ENCODE data around the gene SNU13. TPM values are rescaled to one million over a fixed set of nuclear protein-coding genes. Genes with fewer than 3 reads are reported as not detected.

SNU13 gene
- total RNA-seq, 1 experiment from 2014 or later = 203 TPM

DNA sequence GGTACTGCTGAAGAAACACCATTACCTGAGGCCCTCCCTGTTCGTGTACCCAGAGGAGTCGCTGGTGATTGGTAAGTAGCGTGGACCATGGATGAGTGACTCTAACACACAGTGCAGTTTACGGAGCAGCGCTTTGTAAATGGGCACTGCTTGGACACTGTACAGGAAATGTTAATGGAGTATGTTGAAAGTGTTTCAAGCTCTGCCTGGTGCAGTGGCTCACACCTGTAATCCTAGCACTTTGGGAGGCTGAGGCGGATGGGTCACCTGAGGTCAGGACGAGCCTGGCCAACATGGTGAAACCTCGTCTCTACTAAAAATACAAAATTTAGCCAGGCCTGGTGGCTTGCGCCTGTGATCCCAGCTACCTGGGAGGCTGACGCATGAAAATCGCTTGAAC, 37.8 kb downstream of the SNU13 start:
- H4K20me1 ChIP-seq (ENCODE audit: control insufficient read depth, insufficient read depth, insufficient read length) = no peaks in the 10 kb centered on the region
- H3K9ac ChIP-seq (ENCODE audit: extremely low read depth, insufficient read length, low read length) = no peak overlapping the region
- H3T11ph ChIP-seq (ENCODE audit: low read length) = no peak overlapping the region
- no peak overlapping the region for H4K91ac ChIP-seq (ENCODE audit: insufficient read length, low read depth, low read length)
- no peak overlapping the region for H2BK12ac ChIP-seq (ENCODE audit: insufficient read length, low read depth, low read length)
- H4K8ac ChIP-seq (replicated peaks; ENCODE audit: insufficient read length, low read depth, low read length) = no peak overlapping the region
- H3K14ac ChIP-seq (ENCODE audit: insufficient read depth, low read length) = no peak overlapping the region
- no peaks in the 10 kb centered on the region for H3K79me1 ChIP-seq (ENCODE audit: insufficient read depth, low read depth, low read length, poor library complexity, severe bottlenecking)
- no peaks in the 10 kb centered on the region for H3K4me1 ChIP-seq (ENCODE audit: insufficient read depth, low read length)
- H3K4me2 ChIP-seq (ENCODE audit: insufficient read depth, insufficient read length, low read length) = no peak overlapping the region
- no peaks in the 10 kb centered on the region for H3K23me2 ChIP-seq (ENCODE audit: insufficient read length, low read depth, low read length, poor library complexity, severe bottlenecking)
- Mint-ChIP-seq H3K27me3 (ENCODE audit: low read depth) (no peaks in the 10 kb centered on the region), H3K4me1 (no peaks in the 10 kb centered on the region), H3K9me3 (no peaks in the 10 kb centered on the region), H3K36me3 (ENCODE audit: insufficient read depth in 1 of 3, low read depth in 3 of 3) (peaks cover 43 to 86% (median 85%) of the 10 kb centered on the region in 3 experiments), H3K27ac (no peak overlapping the region; a peak in 1 of 7 replicates), H3K4me3 (no peak overlapping the region)
- no peak overlapping the region for H2BK15ac ChIP-seq (ENCODE audit: low read depth, low read length)
- H4K5ac ChIP-seq (ENCODE audit: insufficient read length, low read depth, low read length) = no peak overlapping the region
- no peaks in the 10 kb centered on the region for H3K27me3 ChIP-seq (ENCODE audit: insufficient read depth, low read length)
- H2BK120ac ChIP-seq (ENCODE audit: low read depth, low read length, poor library complexity, severe bottlenecking) = no peak overlapping the region
- no peak overlapping the region for H2BK20ac ChIP-seq (ENCODE audit: low read depth, low read length, poor library complexity, severe bottlenecking)
- H3K27ac ChIP-seq (ENCODE audit: insufficient read length, low read depth, low read length) = no peak overlapping the region
- no peak overlapping the region for H3K23ac ChIP-seq (ENCODE audit: insufficient read length, low read depth, low read length)
- H2AK5ac ChIP-seq (ENCODE audit: insufficient read length, low read length) = no peak overlapping the region
- no peaks in the 10 kb centered on the region for H3K9me3 ChIP-seq (ENCODE audit: control insufficient read depth, low read depth, low read length)
- no peak overlapping the region for H2AFZ ChIP-seq (ENCODE audit: low read length)
- H3K18ac ChIP-seq (ENCODE audit: insufficient read length, low read depth, low read length) = no peak overlapping the region
- no peaks in the 10 kb centered on the region for H3K79me2 ChIP-seq (ENCODE audit: insufficient read depth, low read length)
- no peak overlapping the region for H2BK5ac ChIP-seq (ENCODE audit: insufficient read length, low read length)
- no CpG with 5 or more reads among the region's 11 CpGs for WGBS (ENCODE audit: extremely low coverage, insufficient read length, low lambda C conversion rate)
- H3K4ac ChIP-seq (ENCODE audit: low read depth, low read length) = no peak overlapping the region
- H3K56ac ChIP-seq (ENCODE audit: insufficient read length, low read depth, low read length) = no peak overlapping the region
- no peak for TF ChIP-seq CTCF (conservative IDR thresholded peaks at IDR 0.05)
- DNase-seq = no peak

Measured in H9 (cell line).